HG02763 (cell line): ENCODE measurements around the gene PPA1.
A peak's percentile ranks its signal among the peaks of the same experiment; 100 is the strongest.
"Not testable (repeated sequence)": the region's sequence is repeated elsewhere in the genome, so short reads cannot be mapped to it uniquely, and the experiment has no call there.

Experiments
- ATAC-seq: cut with Tn5 transposase; IDR thresholded peaks from one replicate; pipeline ENCODE4 v1.9.1; 2021; ENCODE audit warnings: mild to moderate bottlenecking, moderate library complexity; ENCODE audit not compliant: unreplicated experiment

PPA1 gene

GRCh38 chr10:70233109-70233938, at the start of gene PPA1:
TSS of gene PPA1 (minus strand) at chr10:70233429. CDS start at chr10:70233327, 102 bp downstream.
- peak; percentile 87 for ATAC-seq

GRCh38 chr10:70281609-70282008, 48.4 kb upstream of the PPA1 start:
- ATAC-seq = no peak

GRCh38 chr10:70280099-70280498, 46.9 kb upstream of the PPA1 start:
- ATAC-seq = no peak

GRCh38 chr10:70277396-70278030, 44.3 kb upstream of the PPA1 start:
- no peak for ATAC-seq

- no peak for ATAC-seq
Observed at GRCh38 chr10:70274643-70275042, 41.4 kb upstream of the PPA1 start.

- ATAC-seq = no peak
Observed at GRCh38 chr10:70272925-70273316, 39.7 kb upstream of the PPA1 start.

- ATAC-seq = no peak
Observed at GRCh38 chr10:70271996-70272924, 39.0 kb upstream of the PPA1 start.

GRCh38 chr10:70270952-70271351, 37.7 kb upstream of the PPA1 start:
- ATAC-seq = no peak

GRCh38 chr10:70269741-70270140, 36.5 kb upstream of the PPA1 start:
- ATAC-seq = no peak

- ATAC-seq = no peak
Observed at GRCh38 chr10:70268376-70268775, 35.1 kb upstream of the PPA1 start.

GRCh38 chr10:70267161-70267933, 34.1 kb upstream of the PPA1 start:
- no peak for ATAC-seq

- ATAC-seq = no peak
Observed at GRCh38 chr10:70266701-70267100, 33.5 kb upstream of the PPA1 start.

- ATAC-seq = no peak
Observed at GRCh38 chr10:70266056-70266455, 32.8 kb upstream of the PPA1 start.

- no peak for ATAC-seq
Observed at GRCh38 chr10:70265032-70265689, 31.9 kb upstream of the PPA1 start.

- ATAC-seq = no peak
Observed at GRCh38 chr10:70260734-70261133, 27.5 kb upstream of the PPA1 start.

- ATAC-seq = no peak
Observed at GRCh38 chr10:70260259-70260658, 27.0 kb upstream of the PPA1 start.

GRCh38 chr10:70258216-70258615, 25.0 kb upstream of the PPA1 start:
- ATAC-seq = no peak

GRCh38 chr10:70257816-70258215, 24.6 kb upstream of the PPA1 start:
- not testable (repeated sequence) for ATAC-seq

- ATAC-seq = no peak
Observed at GRCh38 chr10:70256463-70256862, 23.2 kb upstream of the PPA1 start.
